ENCODE data around the gene SOX6. TPM values are rescaled to one million over a fixed set of nuclear protein-coding genes. Genes with fewer than 3 reads are reported as not detected.

SOX6 gene
- total and polyA plus RNA-seq, 2 of the 13 experiments (the other 11 are each of a cell fraction or from before 2014, with no cell fraction given): 2.6 to 11.2 TPM

- no peak for TF ChIP-seq PRDM4 (CRISPR knock-in tag; IDR thresholded peaks at IDR 0.05; ENCODE audit: borderline replicate concordance)
- TF ChIP-seq, protein P1, sequence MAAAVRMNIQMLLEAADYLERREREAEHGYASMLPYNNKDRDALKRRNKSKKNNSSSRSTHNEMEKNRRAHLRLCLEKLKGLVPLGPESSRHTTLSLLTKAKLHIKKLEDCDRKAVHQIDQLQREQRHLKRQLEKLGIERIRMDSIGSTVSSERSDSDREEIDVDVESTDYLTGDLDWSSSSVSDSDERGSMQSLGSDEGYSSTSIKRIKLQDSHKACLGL (CRISPR knock-in tag; IDR thresholded peaks at IDR 0.05): no peak
- TF ChIP-seq, protein P2, sequence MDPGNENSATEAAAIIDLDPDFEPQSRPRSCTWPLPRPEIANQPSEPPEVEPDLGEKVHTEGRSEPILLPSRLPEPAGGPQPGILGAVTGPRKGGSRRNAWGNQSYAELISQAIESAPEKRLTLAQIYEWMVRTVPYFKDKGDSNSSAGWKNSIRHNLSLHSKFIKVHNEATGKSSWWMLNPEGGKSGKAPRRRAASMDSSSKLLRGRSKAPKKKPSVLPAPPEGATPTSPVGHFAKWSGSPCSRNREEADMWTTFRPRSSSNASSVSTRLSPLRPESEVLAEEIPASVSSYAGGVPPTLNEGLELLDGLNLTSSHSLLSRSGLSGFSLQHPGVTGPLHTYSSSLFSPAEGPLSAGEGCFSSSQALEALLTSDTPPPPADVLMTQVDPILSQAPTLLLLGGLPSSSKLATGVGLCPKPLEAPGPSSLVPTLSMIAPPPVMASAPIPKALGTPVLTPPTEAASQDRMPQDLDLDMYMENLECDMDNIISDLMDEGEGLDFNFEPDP (CRISPR knock-in tag; conservative IDR thresholded peaks at IDR 0.05): no peak
Measured at GRCh38 chr11:16299390-16299789, 57.0 kb downstream of the SOX6 start (continued).

- BruUV-seq (replicated peaks): no TSS peak
- 47% methylated on average over 3 of the region's 3 CpGs for WGBS (ENCODE audit: low lambda C conversion rate)
- ATAC-seq (no peak), DNase-seq (ENCODE audit: low spot score) (no peak), FAIRE-seq (no peak)
- no peak overlapping the region for H3K27ac ChIP-seq (ENCODE audit: extremely low read length, insufficient read depth, low read length)
- H4K20me1 ChIP-seq (ENCODE audit: insufficient read depth, low read length): no peaks in the 10 kb centered on the region
- ChIA-PET CTCF (ENCODE audit: low intra/inter-chr PET ratio, low total read pairs) (no interaction called here), POLR2A (no interaction called here)
- no peak overlapping the region for H2AFZ ChIP-seq (ENCODE audit: low read length)
- no peaks in the 10 kb centered on the region for H3K79me2 ChIP-seq (ENCODE audit: insufficient read depth, low read length)
- no peaks in the 10 kb centered on the region for H3K36me3 ChIP-seq (replicated peaks in 1 of 2; ENCODE audit: control insufficient read depth in 1 of 2, insufficient read depth in 2 of 2, low read length in 2 of 2)
- intact Hi-C loops (cut with micrococcal nuclease; ENCODE audit: unreplicated experiment) (no loop called here), in situ Hi-C loops (cut with HindIII; ENCODE audit: extremely low pct_ligation_motif_present, low pct_unique_long_range_greater_than_20kb) (no loop called here)
- no peak overlapping the region for H3K9ac ChIP-seq (ENCODE audit: insufficient read depth, low read depth, low read length)
- H3K27me3 ChIP-seq (ENCODE audit: control insufficient read depth in 1 of 2, insufficient read depth in 2 of 2, low read length in 2 of 2): no peaks in the 10 kb centered on the region
- no peak overlapping the region for H3K4me3 ChIP-seq (replicated peaks in 1 of 3; ENCODE audit: insufficient read depth in 1 of 3, low read depth in 2 of 3, low read length in 3 of 3)
- H3K4me2 ChIP-seq (ENCODE audit: low read depth, low read length): no peak overlapping the region
- H3K4me1 ChIP-seq (ENCODE audit: insufficient read depth, low read length): 0 out of 2 replicates have a peak, but pooled peaks cover 7% of the 10 kb centered on the region
- H3K9me3 ChIP-seq (ENCODE audit: low read length): no peaks in the 10 kb centered on the region
- TF ChIP-seq ZNF446 (CRISPR knock-in tag; IDR thresholded peaks at IDR 0.05) (no peak), ESRRA (CRISPR knock-in tag; IDR thresholded peaks at IDR 0.05; ENCODE audit: low read depth) (no peak), CREB1 (IDR thresholded peaks at IDR 0.05) (no peak), CREB1 (CRISPR knock-in tag; IDR thresholded peaks at IDR 0.05) (no peak), GTF2F1 (IDR thresholded peaks at IDR 0.05; ENCODE audit: low read length) (no peak), SRY (CRISPR knock-in tag; IDR thresholded peaks at IDR 0.05) (no peak), ZNF670 (CRISPR knock-in tag; IDR thresholded peaks at IDR 0.05; ENCODE audit: borderline replicate concordance) (no peak), ZNF567 (CRISPR knock-in tag; IDR thresholded peaks at IDR 0.05; ENCODE audit: borderline replicate concordance) (no peak), ZNF337 (CRISPR knock-in tag; IDR thresholded peaks at IDR 0.05; ENCODE audit: borderline replicate concordance, low read depth) (no peak)
- TF ChIP-seq, protein P3, sequence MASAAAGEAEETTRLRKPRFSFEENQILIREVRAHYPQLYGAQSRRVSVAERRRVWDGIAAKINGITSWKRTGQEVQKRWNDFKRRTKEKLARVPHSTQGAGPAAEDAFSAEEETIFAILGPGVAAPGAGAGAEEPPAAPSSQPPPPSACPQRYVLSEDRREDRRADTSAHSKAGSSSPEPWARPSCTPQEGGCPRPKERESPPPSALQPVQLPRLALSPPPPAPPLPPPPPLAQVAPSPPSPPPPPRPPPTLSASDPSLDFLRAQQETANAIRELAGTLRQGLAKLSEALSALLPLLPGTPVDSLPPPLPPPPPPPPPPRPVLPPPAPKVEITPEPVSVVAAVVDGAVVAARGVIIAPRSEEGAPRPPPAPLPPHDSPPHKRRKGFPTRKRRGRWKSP (CRISPR knock-in tag; IDR thresholded peaks at IDR 0.05): no peak
- TF ChIP-seq, protein P4, sequence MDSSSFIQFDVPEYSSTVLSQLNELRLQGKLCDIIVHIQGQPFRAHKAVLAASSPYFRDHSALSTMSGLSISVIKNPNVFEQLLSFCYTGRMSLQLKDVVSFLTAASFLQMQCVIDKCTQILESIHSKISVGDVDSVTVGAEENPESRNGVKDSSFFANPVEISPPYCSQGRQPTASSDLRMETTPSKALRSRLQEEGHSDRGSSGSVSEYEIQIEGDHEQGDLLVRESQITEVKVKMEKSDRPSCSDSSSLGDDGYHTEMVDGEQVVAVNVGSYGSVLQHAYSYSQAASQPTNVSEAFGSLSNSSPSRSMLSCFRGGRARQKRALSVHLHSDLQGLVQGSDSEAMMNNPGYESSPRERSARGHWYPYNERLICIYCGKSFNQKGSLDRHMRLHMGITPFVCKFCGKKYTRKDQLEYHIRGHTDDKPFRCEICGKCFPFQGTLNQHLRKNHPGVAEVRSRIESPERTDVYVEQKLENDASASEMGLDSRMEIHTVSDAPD (CRISPR knock-in tag; IDR thresholded peaks at IDR 0.05): no peak
- TF ChIP-seq, protein P5, sequence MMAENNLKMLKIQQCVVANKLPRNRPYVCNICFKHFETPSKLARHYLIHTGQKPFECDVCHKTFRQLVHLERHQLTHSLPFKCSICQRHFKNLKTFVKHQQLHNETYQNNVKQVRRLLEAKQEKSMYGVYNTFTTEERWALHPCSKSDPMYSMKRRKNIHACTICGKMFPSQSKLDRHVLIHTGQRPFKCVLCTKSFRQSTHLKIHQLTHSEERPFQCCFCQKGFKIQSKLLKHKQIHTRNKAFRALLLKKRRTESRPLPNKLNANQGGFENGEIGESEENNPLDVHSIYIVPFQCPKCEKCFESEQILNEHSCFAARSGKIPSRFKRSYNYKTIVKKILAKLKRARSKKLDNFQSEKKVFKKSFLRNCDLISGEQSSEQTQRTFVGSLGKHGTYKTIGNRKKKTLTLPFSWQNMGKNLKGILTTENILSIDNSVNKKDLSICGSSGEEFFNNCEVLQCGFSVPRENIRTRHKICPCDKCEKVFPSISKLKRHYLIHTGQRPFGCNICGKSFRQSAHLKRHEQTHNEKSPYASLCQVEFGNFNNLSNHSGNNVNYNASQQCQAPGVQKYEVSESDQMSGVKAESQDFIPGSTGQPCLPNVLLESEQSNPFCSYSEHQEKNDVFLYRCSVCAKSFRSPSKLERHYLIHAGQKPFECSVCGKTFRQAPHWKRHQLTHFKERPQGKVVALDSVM (CRISPR knock-in tag; IDR thresholded peaks at IDR 0.05): no peak
Measured at GRCh38 chr11:16297332-16297731, 59.0 kb downstream of the SOX6 start.
